Measurements from ENCODE around the gene FBXO39.

- TF ChIP-seq CTCF (IDR thresholded peaks at IDR 0.05) (no peak), POLR2AphosphoS5 (IDR thresholded peaks at IDR 0.05) (no peak), POLR2A (IDR thresholded peaks at IDR 0.05) (no peak)
Measured at GRCh38 chr17:6775871-6776405, at the start of gene FBXO39.

Measured in transverse colon (tissue), 4 donors.